ENCODE data around the gene TRIM24.
"Not testable (repeated sequence)": the region's sequence is repeated elsewhere in the genome, so short reads cannot be mapped to it uniquely, and the experiment has no call there.

The TRIM24 gene

DNA sequence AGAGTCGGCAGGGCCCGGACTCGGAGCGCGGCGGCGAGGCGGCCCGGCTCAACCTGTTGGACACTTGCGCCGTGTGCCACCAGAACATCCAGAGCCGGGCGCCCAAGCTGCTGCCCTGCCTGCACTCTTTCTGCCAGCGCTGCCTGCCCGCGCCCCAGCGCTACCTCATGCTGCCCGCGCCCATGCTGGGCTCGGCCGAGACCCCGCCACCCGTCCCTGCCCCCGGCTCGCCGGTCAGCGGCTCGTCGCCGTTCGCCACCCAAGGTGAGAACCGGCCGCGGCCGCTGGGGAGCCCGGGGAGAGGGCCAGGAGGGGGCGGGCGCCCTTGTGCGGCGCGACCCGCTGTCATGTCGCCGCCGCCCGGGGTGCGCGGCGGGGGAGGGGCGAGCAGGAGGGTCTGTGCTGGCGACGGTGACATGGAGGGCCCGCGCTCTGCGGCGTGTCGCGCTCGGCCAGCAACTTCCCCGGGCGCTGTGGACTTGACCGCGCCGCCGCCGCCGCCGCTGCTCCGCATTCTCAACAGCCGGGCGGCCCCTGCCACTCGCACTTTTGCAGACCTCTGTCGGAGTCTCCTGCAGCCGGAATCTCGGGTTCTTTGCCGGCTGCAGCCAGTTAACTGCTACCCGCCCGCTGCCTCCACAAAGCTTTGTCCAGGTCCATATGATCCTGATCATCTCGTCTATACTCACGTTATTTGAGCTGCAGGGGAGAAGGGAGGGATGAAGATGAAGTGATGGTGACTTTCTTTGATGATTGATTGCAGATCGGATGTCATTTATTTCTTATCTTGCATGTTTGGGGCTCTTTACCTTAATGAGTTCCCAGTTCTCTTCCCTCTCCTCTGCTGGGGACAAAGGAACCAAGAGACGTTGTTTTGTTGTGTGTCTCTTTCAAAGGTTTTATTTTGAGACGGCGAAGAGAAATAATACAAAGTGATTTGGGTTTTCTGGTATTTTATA lies 869 bp downstream of the TRIM24 start:
- DNase-seq: peak; percentile 44 to 49

GRCh38 chr7:138463291-138463618 lies 3.2 kb downstream of the TRIM24 start:
- DNase-seq: not testable (repeated sequence)

DNA sequence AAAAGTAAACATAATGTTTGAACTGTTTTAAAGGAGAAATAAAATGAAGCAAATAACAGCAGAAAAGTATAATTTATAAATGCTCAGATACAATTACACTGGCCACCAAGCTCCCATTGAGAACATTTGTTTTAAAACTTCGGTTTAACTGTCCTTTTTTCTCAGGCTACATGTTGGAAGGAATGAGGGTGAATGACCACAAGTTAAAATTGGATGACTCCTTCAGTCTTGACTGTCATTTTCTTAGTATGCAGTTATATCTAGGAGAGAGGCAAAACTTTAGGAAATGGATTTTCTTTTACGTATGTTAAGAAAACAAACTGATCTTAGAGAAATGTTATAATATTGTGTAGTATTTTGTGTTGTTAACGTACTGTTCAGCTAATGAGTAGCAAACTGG lies 5.0 kb downstream of the TRIM24 start:
- no peak for DNase-seq

- DNase-seq: not testable (repeated sequence)
Observed at GRCh38 chr7:138466069-138466756, 6.2 kb downstream of the TRIM24 start.

DNA sequence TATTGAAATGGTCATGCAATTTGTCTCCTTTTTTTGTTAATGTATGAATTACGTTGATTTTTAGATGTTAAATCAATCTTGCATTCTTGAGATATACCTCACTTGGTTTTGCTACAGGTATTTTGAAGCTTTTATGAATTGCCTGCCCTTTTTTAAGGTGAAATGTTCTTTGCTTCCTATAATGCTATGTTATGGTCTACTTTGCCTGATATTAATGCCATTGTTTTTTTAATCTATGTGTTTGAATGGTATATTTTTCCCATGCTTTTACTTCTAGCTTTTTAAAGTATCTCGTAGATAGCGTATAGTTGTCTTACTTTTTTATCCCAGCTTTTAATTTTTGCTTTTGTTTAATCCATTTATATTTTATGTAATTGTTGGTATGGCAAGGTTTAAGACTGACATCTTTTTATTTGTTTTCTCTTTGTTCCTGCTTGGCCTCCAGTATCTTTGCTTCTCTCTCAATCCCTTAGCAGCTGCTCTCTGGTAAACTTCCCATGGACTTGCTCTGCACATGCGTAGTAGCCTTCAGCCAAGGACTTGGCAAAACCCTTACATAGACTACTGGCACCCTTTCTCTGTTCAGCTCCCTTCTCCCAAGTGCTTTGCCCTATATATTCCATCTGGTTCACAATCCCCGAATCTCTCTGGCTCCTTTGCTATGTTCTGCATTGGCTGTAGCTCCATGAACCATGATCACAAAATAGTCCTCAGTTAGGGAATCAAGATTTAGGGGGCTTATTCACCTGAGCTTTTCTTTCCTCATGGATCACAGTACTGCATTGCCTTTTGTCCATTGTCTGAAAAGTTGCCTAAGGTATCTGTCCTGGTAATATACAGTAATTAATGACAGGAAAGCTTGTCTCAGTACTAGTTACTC lies 8.4 kb downstream of the TRIM24 start:
- DNase-seq: no peak

DNA sequence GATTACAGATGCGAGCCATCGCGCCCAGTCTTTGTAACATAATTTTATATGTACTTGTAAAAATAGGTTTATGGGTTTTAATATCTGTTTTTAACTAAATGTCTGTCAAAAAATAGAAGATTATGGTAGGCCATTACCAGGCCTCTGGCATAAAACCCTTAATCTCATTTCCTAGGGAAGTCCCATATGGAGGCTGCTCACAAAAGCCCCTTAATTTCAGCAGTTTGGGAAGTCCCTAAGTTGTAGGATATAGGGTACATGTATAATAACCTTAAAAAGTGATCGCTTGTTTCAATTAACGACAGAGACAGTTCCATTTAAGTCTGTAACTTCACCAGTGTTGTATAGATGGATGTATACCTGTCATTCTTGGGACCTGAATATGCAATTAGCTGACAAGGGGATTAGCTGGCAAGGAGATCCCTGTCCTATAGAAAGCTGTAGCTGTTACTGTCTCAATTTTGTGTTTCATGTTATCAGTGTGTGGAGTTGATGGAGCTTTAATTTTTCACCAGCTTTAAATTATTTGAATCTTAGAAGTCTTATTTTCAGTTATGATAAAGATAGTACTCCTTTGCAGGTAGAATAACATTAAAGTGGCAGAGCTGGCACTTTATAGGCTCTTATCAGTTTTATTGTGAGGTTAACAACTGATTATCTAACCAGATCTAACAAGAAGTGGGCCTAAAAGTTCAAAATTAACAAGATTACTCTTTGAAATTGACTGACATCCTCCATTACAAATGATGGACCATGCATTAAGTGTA lies 10.5 kb downstream of the TRIM24 start:
- no peak for DNase-seq

DNA sequence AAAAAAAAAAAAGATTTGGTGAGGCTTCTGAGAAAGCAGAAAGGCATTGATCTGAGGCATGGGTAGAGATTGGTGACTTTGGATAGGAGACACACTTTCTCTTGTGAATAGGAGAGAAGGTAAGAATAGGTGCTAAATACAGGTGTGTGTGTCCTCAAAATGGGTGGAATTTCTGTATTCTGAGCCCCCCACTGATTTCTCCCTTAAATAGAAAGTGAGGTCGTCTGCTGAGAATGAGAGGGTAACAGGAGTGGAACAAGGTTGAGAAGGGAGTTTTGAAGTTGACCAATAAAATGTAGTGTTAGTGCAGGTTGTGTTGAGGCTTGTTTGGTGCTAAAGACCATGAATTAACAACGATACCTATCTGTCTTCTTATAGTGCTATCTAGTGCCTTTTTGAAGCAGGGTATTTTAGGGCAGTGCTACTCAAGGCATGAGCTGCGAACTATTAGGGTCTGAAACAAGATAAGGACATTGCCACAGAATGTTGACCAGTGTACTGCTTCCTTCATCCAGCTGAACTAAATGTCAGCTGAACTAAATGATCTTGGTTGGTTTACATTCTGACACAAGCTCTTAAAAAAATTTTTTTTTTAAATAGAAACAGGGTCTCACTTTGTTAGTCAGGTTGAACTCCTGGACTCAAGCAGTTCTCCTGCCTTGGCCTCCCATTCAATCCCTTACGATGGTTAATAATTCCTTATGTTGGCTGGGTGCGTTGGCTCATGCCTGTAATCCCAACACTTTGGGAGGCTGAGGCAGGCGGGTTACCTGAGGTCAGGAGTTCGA lies 12.4 kb downstream of the TRIM24 start:
- DNase-seq: no peak

- DNase-seq: no peak
Observed at GRCh38 chr7:138475377-138475776, 15.3 kb downstream of the TRIM24 start.

- no peak for DNase-seq
Observed at GRCh38 chr7:138477081-138477578, 17.1 kb downstream of the TRIM24 start.

DNA sequence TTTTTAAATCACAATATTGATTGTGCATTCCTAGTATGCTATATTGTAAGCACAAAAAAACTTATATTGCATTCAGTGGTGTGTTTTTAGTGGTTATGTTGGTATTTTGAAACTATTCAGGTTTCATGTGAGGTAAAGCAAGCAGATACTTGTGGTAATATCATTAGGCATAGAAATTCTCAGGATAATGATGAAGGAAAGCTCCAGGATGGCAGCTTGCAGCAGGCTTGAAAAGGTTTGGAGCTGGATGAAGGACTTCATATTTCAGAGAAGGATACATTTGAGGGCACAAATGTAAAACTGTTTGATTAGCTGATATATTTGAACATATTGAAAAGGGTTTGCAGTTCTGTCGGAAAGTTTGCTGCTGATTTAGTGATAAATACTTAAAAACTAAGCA lies 17.5 kb downstream of the TRIM24 start:
- no peak for DNase-seq

GRCh38 chr7:138478499-138478908 lies 18.4 kb downstream of the TRIM24 start:
- no peak for DNase-seq

DNA sequence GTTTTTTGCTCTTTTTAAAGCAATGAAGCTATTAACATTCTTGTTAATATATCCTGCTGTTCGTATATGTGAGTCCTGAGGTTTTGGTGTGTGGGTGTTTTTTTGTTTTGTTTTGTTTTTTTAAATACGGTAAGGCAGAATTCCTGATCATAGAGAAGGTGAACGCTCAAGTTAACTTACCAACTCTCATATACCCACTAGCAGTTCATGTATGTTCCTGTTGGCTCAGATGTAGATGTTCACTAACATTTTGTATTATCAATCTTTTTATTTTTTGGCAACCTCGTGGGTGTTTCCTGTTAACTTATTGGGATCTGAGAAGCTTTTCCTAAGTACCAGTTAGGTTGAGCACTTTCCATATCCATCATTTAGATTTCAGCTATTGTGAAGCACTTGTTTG lies 20.5 kb downstream of the TRIM24 start:
- no peak for DNase-seq

- no peak for DNase-seq
Observed at GRCh38 chr7:138481447-138482380, 21.7 kb downstream of the TRIM24 start.

GRCh38 chr7:138483531-138483930 lies 23.5 kb downstream of the TRIM24 start:
- DNase-seq: no peak

DNA sequence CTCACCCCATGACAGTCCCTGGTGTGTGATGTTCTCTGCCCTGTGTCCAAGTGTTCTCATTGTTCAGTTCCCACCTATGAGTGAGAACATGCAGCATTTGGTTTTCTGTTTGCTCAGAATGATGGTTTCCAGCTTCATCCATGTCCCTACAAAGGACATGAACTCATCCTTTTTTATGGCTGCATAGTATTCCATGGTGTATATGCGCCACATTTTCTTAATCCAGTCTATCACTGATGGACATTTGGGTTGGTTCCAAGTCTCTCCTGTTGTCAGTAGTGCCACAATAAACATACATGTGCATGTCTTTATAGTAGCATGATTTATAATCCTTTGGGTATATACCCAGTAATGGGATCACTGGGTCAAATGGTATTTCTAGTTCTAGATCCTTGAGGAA lies 25.4 kb downstream of the TRIM24 start:
- DNase-seq: not testable (repeated sequence)

- DNase-seq: not testable (repeated sequence)
Observed at GRCh38 chr7:138489139-138489538, 29.1 kb downstream of the TRIM24 start.

GRCh38 chr7:138491612-138492386 lies 31.7 kb downstream of the TRIM24 start:
- no peak for DNase-seq

- no peak for DNase-seq
Observed at GRCh38 chr7:138492423-138492822, 32.4 kb downstream of the TRIM24 start.

GRCh38 chr7:138493535-138493934 lies 33.5 kb downstream of the TRIM24 start:
- no peak for DNase-seq

Measured in stimulated activated CD4-positive, alpha-beta T cell treated with anti-CD3 and anti-CD28 coated beads, Interleukin-2, amount 100 ng/mL, for 48 hours (primary cell).